A549 (cell line): Measurements from ENCODE around the gene RPL22. TPM values are rescaled to one million over a fixed set of nuclear protein-coding genes. Genes with fewer than 3 reads are reported as not detected.

ENCODE experiments used
- ATAC-seq, 2 experiments: fragments of 200-7000 bp in 1 of 2; fragments of >200 bp in 1 of 2; cut with Nextera tagmentation in 1 of 2; cut with Tn5 transposase in 1 of 2; 3 replicates each; pipeline versions ENCODE4 v1.8.0 to v1.9.1; 2018 to 2020; ENCODE audit warnings: mild to moderate bottlenecking in 1 of 2, moderate library complexity in 1 of 2
- CTCF ChIA-PET: fragments of 300-600 bp; sonication (Branson Sonifier 250); formaldehyde crosslinking; extraction: SDS; loops from one replicate; lab custom pipeline; 2021; ENCODE audit warnings: antibody characterized with exemption, inconsistent platforms; lab: Yijun Ruan, JAX
- POLR2A ChIA-PET: fragments of 350-600 bp; formaldehyde crosslinking; extraction: SDS; loops from one replicate; lab custom pipeline; 2021; ENCODE audit warnings: antibody characterized with exemption, inconsistent platforms; lab: Yijun Ruan, JAX
- DNase-seq, 2 experiments: peaks; one replicate each; pipeline versions ENCODE4 v3.0.0 to v3.0.0-alpha.2; 2011 to 2016; ENCODE audit warnings: low read depth in 1 of 2, low spot score in 1 of 2
- FAIRE-seq: peaks from 2 replicates; lab custom pipeline; 2011; peaks lifted over from hg19 to GRCh38; lab: Jason Lieb, UNC
- H3K27ac ChIP-seq, 2 experiments: fragments of >200 bp; sonication (Bioruptor Twin); formaldehyde crosslinking; 3 replicates each; pipeline ENCODE4 v1.5.1; 2016 to 2017
- H3K4me1 ChIP-seq: fragments of >200 bp; sonication (Bioruptor Twin); formaldehyde crosslinking; 3 replicates; pipeline ENCODE4 v1.6.1; 2016
- H3K4me2 ChIP-seq: fragments of >200 bp; sonication (Bioruptor Twin); formaldehyde crosslinking; 3 replicates; pipeline ENCODE4 v1.6.1; 2016
- H3K4me3 ChIP-seq: fragments of >200 bp; sonication (Bioruptor Twin); formaldehyde crosslinking; 3 replicates; pipeline ENCODE4 v1.5.1; 2016
- H3K9me3 ChIP-seq: fragments of >200 bp; sonication (Bioruptor Twin); formaldehyde crosslinking; 3 replicates; pipeline ENCODE4 v1.6.1; 2016
- ATOH8 ChIP-seq: fragments of 250-450 bp; sonication (Bioruptor Pico); IDR thresholded peaks from 2 replicates; pipeline ENCODE4 v1.5.0; 2020; ENCODE audit warnings: low read depth, mild to moderate bottlenecking, moderate library complexity
- CHD2 ChIP-seq: fragments of 150-350 bp; IDR thresholded peaks from 2 replicates; pipeline ENCODE4 v1.6.1; 2014; ENCODE audit warnings: low read length; ENCODE audit not compliant: partially characterized antibody
- CTCF ChIP-seq: fragments of >200 bp; sonication (Bioruptor Twin); formaldehyde crosslinking; IDR thresholded peaks from 3 replicates; pipeline ENCODE4 v1.5.1; 2016
- EHF ChIP-seq: fragments of 250-450 bp; sonication (Bioruptor Pico); IDR thresholded peaks from 2 replicates; pipeline ENCODE4 v1.5.0; 2020; ENCODE audit warnings: mild to moderate bottlenecking
- EHMT2 ChIP-seq: fragments of 200-600 bp; sonication (generic); IDR thresholded peaks from 2 replicates; pipeline ENCODE4 v1.6.1; 2016; ENCODE audit warnings: antibody characterized with exemption, low read depth, mild to moderate bottlenecking, moderate library complexity
- ELK1 ChIP-seq: fragments of 150-350 bp; IDR thresholded peaks from 2 replicates; pipeline ENCODE4 v1.6.1; 2014; ENCODE audit warnings: low read depth, mild to moderate bottlenecking, low read length
- EP300 ChIP-seq, 2 experiments: fragments of >200 bp; sonication (Bioruptor Twin); formaldehyde crosslinking; IDR thresholded peaks; 2 replicates in 1 of 2; 3 replicates in 1 of 2; pipeline ENCODE4 v1.6.1; 2016 to 2017
- FOSB ChIP-seq: fragments of 250-450 bp; sonication (Bioruptor Pico); IDR thresholded peaks from 2 replicates; pipeline ENCODE4 v1.5.0; 2020; ENCODE audit warnings: mild to moderate bottlenecking, moderate library complexity
- FOSL2 ChIP-seq, 2 experiments: fragments of 450-650 bp in 1 of 2; fragments of >200 bp in 1 of 2; sonication (Bioruptor Twin) in 1 of 2; formaldehyde crosslinking; IDR thresholded peaks; 2 replicates each; pipeline versions ENCODE4 v1.5.0 to v1.6.1; 2016 to 2020; ENCODE audit warnings: mild to moderate bottlenecking in 1 of 2, moderate library complexity in 1 of 2
- HES2 ChIP-seq: fragments of >200 bp; sonication (Bioruptor Twin); formaldehyde crosslinking; IDR thresholded peaks from 2 replicates; pipeline ENCODE4 v1.6.1; 2016
- HEYL ChIP-seq: fragments of 250-450 bp; sonication (Bioruptor Pico); IDR thresholded peaks from 2 replicates; pipeline ENCODE4 v1.8.0; 2021; ENCODE audit warnings: mild to moderate bottlenecking, moderate library complexity
- HMGXB4 ChIP-seq: fragments of 250-450 bp; sonication (Bioruptor Pico); IDR thresholded peaks from 2 replicates; pipeline ENCODE4 v1.5.0; 2021; ENCODE audit warnings: mild to moderate bottlenecking, moderate library complexity, borderline replicate concordance
- HOXB5 ChIP-seq: fragments of 250-450 bp; sonication (Bioruptor Pico); IDR thresholded peaks from 2 replicates; pipeline ENCODE4 v1.5.0; 2020; ENCODE audit warnings: mild to moderate bottlenecking, moderate library complexity
- JUN ChIP-seq, 2 experiments: fragments of >200 bp; sonication (Bioruptor Twin); formaldehyde crosslinking; IDR thresholded peaks; 2 replicates in 1 of 2; 3 replicates in 1 of 2; pipeline ENCODE4 v1.6.1; 2016 to 2017
- KDM5A ChIP-seq: fragments of 200-600 bp; sonication (generic); IDR thresholded peaks from 2 replicates; pipeline ENCODE4 v1.6.1; 2016; ENCODE audit warnings: antibody characterized with exemption, mild to moderate bottlenecking
- MAFK ChIP-seq: fragments of 450-650 bp; IDR thresholded peaks from 2 replicates; pipeline ENCODE4 v1.6.1; 2014; ENCODE audit not compliant: partially characterized antibody
- MAX ChIP-seq: IDR thresholded peaks from 2 replicates; pipeline ENCODE4 v1.6.1; 2012
- NR3C1 ChIP-seq: fragments of >200 bp; sonication (Bioruptor Twin); formaldehyde crosslinking; IDR thresholded peaks from 3 replicates; pipeline ENCODE4 v1.6.1; 2017
- PHF8 ChIP-seq: fragments of 200-600 bp; sonication (generic); IDR thresholded peaks from 2 replicates; pipeline ENCODE4 v1.6.1; 2016; ENCODE audit warnings: low read depth, mild to moderate bottlenecking, antibody characterized with exemption, moderate library complexity, borderline replicate concordance
- RAD21 ChIP-seq, 2 experiments: fragments of >200 bp in 1 of 2; sonication (Bioruptor Twin) in 1 of 2; formaldehyde crosslinking in 1 of 2; IDR thresholded peaks in 1 of 2; conservative IDR thresholded peaks in 1 of 2; 2 replicates in 1 of 2; 3 replicates in 1 of 2; pipeline ENCODE4 v1.6.1; 2012 to 2018; ENCODE audit warnings: inconsistent platforms in 1 of 2
- RFX5 ChIP-seq: fragments of 450-650 bp; IDR thresholded peaks from 2 replicates; pipeline ENCODE4 v1.7.1; 2014; ENCODE audit warnings: antibody characterized with exemption, mild to moderate bottlenecking, moderate library complexity
- RNF2 ChIP-seq: fragments of 200-600 bp; sonication (generic); IDR thresholded peaks from 2 replicates; pipeline ENCODE4 v1.6.1; 2016; ENCODE audit warnings: low read depth, mild to moderate bottlenecking, antibody characterized with exemption, moderate library complexity, borderline replicate concordance
- SMC3 ChIP-seq: fragments of >200 bp; sonication (Bioruptor Twin); formaldehyde crosslinking; IDR thresholded peaks from 3 replicates; pipeline ENCODE4 v1.6.1; 2018; ENCODE audit warnings: inconsistent platforms
- SREBF2 ChIP-seq: fragments of 450-650 bp; IDR thresholded peaks from 2 replicates; pipeline ENCODE4 v1.6.1; 2014; ENCODE audit warnings: mild to moderate bottlenecking, moderate library complexity
- TFCP2L1 ChIP-seq: fragments of 250-450 bp; sonication (Bioruptor Pico); IDR thresholded peaks from 2 replicates; pipeline ENCODE4 v1.5.0; 2021; ENCODE audit warnings: mild to moderate bottlenecking
- ZC3H11A ChIP-seq: fragments of 450-650 bp; IDR thresholded peaks from 2 replicates; pipeline ENCODE4 v1.6.1; 2014; ENCODE audit warnings: antibody characterized with exemption, mild to moderate bottlenecking
- WGBS: methylation state at CpG from one replicate; pipeline ENCODE4 v1.1.6; 2017; ENCODE audit errors: missing lambda C conversion rate; 5-methylcytosine and 5-hydroxymethylcytosine counted together
- polyA plus RNA-seq, 4 experiments: library from polyadenylated mRNA; depleted of rRNA in 3 of 4; stranded (reverse); fragments of >200 nt; fragmentation: RNase III in 1 of 4; extraction: RNeasy Plus Mini Kit Qiagen cat#74134 plus additional on column Dnase treatment in 1 of 4; gene quantifications; 2 replicates in 3 of 4; 3 replicates in 1 of 4; pipeline ENCODE4 v1.2.3, GENCODE V29; 2011 to 2017

Gene RPL22
- polyA plus RNA-seq, 2 of the 4 experiments (the other 2 are of a cell fraction), result 373 to 377 TPM

- no peak overlapping the region for H3K4me3 ChIP-seq
- no peaks in the 10 kb centered on the region for H3K9me3 ChIP-seq
- TF ChIP-seq TFCP2L1 (no peak), CHD2 (no peak), HMGXB4 (CRISPR knock-in tag) (no peak), HEYL (CRISPR knock-in tag) (no peak), PHF8 (no peak), RFX5 (no peak), JUN (IDR thresholded peaks at IDR 0.05) (no peak), EHMT2 (no peak), ELK1 (no peak), HOXB5 (CRISPR knock-in tag) (no peak)
- no peak for FAIRE-seq
- 95% methylated on average over 8 of the region's 8 CpGs for WGBS
- peaks cover 6% of the 10 kb centered on the region; the same call in 2 of the 3 replicates for H3K4me1 ChIP-seq
- CTCF ChIA-PET, result interaction anchor here (0.6 to 4.1 kb wide), 4 partner anchors 11 to 47 kb away, joined by 3 to 24 read pairs (median 3); partner anchors contain the start of gene RNF207
- POLR2A ChIA-PET, result no interaction called here
- DNase-seq, result no peak
- no peak for ATAC-seq
- H3K4me2 ChIP-seq, result no peak overlapping the region
- H3K27ac ChIP-seq, result no peak overlapping the region
Observed at GRCh38 chr1:6188466-6188865, 10.9 kb downstream of the RPL22 start.

- peaks cover 9% of the 10 kb centered on the region; the same call in 2 of the 3 replicates for H3K4me1 ChIP-seq
- H3K4me2 ChIP-seq, result no peak overlapping the region
- 71% methylated on average over 10 of the region's 10 CpGs for WGBS
- H3K4me3 ChIP-seq, result no peak overlapping the region
- no peak for ATAC-seq
- no peak overlapping the region for H3K27ac ChIP-seq
- no peaks in the 10 kb centered on the region for H3K9me3 ChIP-seq
- ChIA-PET CTCF (interaction anchor here (1.0 to 1.6 kb wide), 8 partner anchors 9 to 193 kb away, joined by 3 to 9 read pairs (median 6); partner anchors contain the start of gene RPL22), POLR2A (interaction anchor here (1.0 kb wide), 1 partner anchor 19 kb away, joined by 3 read pairs; no protein-coding TSS in a partner anchor)
- TF ChIP-seq FOSL2 (IDR thresholded peaks at IDR 0.05), result no peak
- TF ChIP-seq FOSL2 (CRISPR knock-in tag; IDR thresholded peaks at IDR 0.05), result no peak
- peak; percentile 25 to 40; a peak in 2 of 5 replicates for TF ChIP-seq RAD21 (conservative IDR thresholded peaks at IDR 0.05 in 1 of 2, IDR thresholded peaks at IDR 0.05 in 1 of 2)
- peak; percentile 52 for TF ChIP-seq CTCF
- TF ChIP-seq RNF2, result no peak
- peak; percentile 35; the same call in 1 of the 3 replicates for TF ChIP-seq SMC3
- FAIRE-seq, result no peak
- no peak for DNase-seq
Observed at GRCh38 chr1:6185635-6186382, 13.6 kb downstream of the RPL22 start.

- Histone ChIP-seq H3K9me3 (no peaks in the 10 kb centered on the region), H3K4me3 (no peak overlapping the region), H3K4me1 (peaks cover 9% of the 10 kb centered on the region; the same call in 2 of the 3 replicates), H3K4me2 (no peak overlapping the region), H3K27ac (no peak overlapping the region)
- 92% methylated on average over 3 of the region's 3 CpGs for WGBS
- ATAC-seq (no peak), FAIRE-seq (no peak), DNase-seq (no peak)
- POLR2A ChIA-PET, result interaction anchor here (1.0 kb wide), 1 partner anchor 19 kb away, joined by 3 read pairs; no protein-coding TSS in a partner anchor
- CTCF ChIA-PET, result interaction anchor here (1.0 to 1.6 kb wide), 8 partner anchors 8 to 192 kb away, joined by 3 to 9 read pairs (median 6); partner anchors contain the start of gene RPL22
- TF ChIP-seq ZC3H11A (no peak), NR3C1 (no peak), ATOH8 (CRISPR knock-in tag) (no peak), RFX5 (no peak), PHF8 (no peak), HES2 (no peak), MAFK (no peak), MAX (no peak), FOSL2 (IDR thresholded peaks at IDR 0.05) (no peak), FOSL2 (CRISPR knock-in tag; IDR thresholded peaks at IDR 0.05) (no peak), SREBF2 (no peak), FOSB (CRISPR knock-in tag) (no peak), EHF (CRISPR knock-in tag) (no peak), KDM5A (no peak), EP300 (IDR thresholded peaks at IDR 0.05) (no peak), CHD2 (no peak)
Observed at GRCh38 chr1:6185151-6185550, 14.2 kb downstream of the RPL22 start.
